ENCODE measurements around the gene COL6A3. TPM values are rescaled to one million over a fixed set of nuclear protein-coding genes. Genes with fewer than 3 reads are reported as not detected.

The COL6A3 gene
- total RNA-seq, 1 donor from 2014 or later: 4.9 TPM

GRCh38 chr2:237404413-237404812, 9.6 kb downstream of the COL6A3 start:
- Mint-ChIP-seq H3K4me3 (no peak overlapping the region), H3K27ac (ENCODE audit: unreplicated experiment) (no peak overlapping the region), H3K4me1 (no peaks in the 10 kb centered on the region), H3K27me3 (ENCODE audit: low read depth) (peaks cover 48% of the 10 kb centered on the region), H3K9me3 (no peaks in the 10 kb centered on the region), H3K36me3 (ENCODE audit: low read depth) (no peaks in the 10 kb centered on the region)
- TF ChIP-seq CTCF (conservative IDR thresholded peaks at IDR 0.05): no peak
- DNase-seq (ENCODE audit: low read depth, low spot score): no peak

- TF ChIP-seq CTCF (conservative IDR thresholded peaks at IDR 0.05): no peak
- H3K4me3 Mint-ChIP-seq: no peak overlapping the region
- no peaks in the 10 kb centered on the region for H3K4me1 Mint-ChIP-seq
- H3K9me3 Mint-ChIP-seq: no peaks in the 10 kb centered on the region
- peaks cover 54% of the 10 kb centered on the region for H3K27me3 Mint-ChIP-seq (ENCODE audit: low read depth)
- no peak for DNase-seq (ENCODE audit: low read depth, low spot score)
- H3K36me3 Mint-ChIP-seq (ENCODE audit: low read depth): no peaks in the 10 kb centered on the region
- no peak overlapping the region for H3K27ac Mint-ChIP-seq (ENCODE audit: unreplicated experiment)
Observed at GRCh38 chr2:237403024-237403882, 10.7 kb downstream of the COL6A3 start.

- H3K9me3 Mint-ChIP-seq: no peaks in the 10 kb centered on the region
- no peaks in the 10 kb centered on the region for H3K4me1 Mint-ChIP-seq
- peaks cover 70% of the 10 kb centered on the region for H3K27me3 Mint-ChIP-seq (ENCODE audit: low read depth)
- no peak overlapping the region for H3K4me3 Mint-ChIP-seq
- no peak for TF ChIP-seq CTCF (conservative IDR thresholded peaks at IDR 0.05)
- no peak overlapping the region for H3K27ac Mint-ChIP-seq (ENCODE audit: unreplicated experiment)
- DNase-seq (ENCODE audit: low read depth, low spot score): no peak
- H3K36me3 Mint-ChIP-seq (ENCODE audit: low read depth): no peaks in the 10 kb centered on the region
Observed at GRCh38 chr2:237400199-237400598, 13.8 kb downstream of the COL6A3 start.

GRCh38 chr2:237397072-237397471, 16.9 kb downstream of the COL6A3 start:
- no peaks in the 10 kb centered on the region for H3K4me1 Mint-ChIP-seq
- H3K36me3 Mint-ChIP-seq (ENCODE audit: low read depth): no peaks in the 10 kb centered on the region
- no peak overlapping the region for H3K4me3 Mint-ChIP-seq
- H3K9me3 Mint-ChIP-seq: no peaks in the 10 kb centered on the region
- DNase-seq (ENCODE audit: low read depth, low spot score): no peak
- no peak overlapping the region for H3K27ac Mint-ChIP-seq (ENCODE audit: unreplicated experiment)
- TF ChIP-seq CTCF (conservative IDR thresholded peaks at IDR 0.05): no peak
- H3K27me3 Mint-ChIP-seq (ENCODE audit: low read depth): peaks cover 76% of the 10 kb centered on the region

GRCh38 chr2:237393523-237393922, 20.4 kb downstream of the COL6A3 start:
- Mint-ChIP-seq H3K9me3 (no peaks in the 10 kb centered on the region), H3K27ac (ENCODE audit: unreplicated experiment) (no peak overlapping the region), H3K27me3 (ENCODE audit: low read depth) (peaks cover 59% of the 10 kb centered on the region), H3K4me3 (no peak overlapping the region), H3K4me1 (peaks cover 15% of the 10 kb centered on the region), H3K36me3 (ENCODE audit: low read depth) (no peaks in the 10 kb centered on the region)
- DNase-seq (ENCODE audit: low read depth, low spot score): no peak
- TF ChIP-seq CTCF (conservative IDR thresholded peaks at IDR 0.05): no peak
